HG03064 (cell line): Measurements from ENCODE around the gene SLIT1.

Experiments used
- ATAC-seq: cut with Tn5 transposase; IDR thresholded peaks from one replicate; pipeline ENCODE4 v1.9.1; 2021; ENCODE audit warnings: low read depth; ENCODE audit not compliant: unreplicated experiment

Gene SLIT1

GRCh38 chr10:97012470-97012869 lies 173.3 kb downstream of the SLIT1 start:
- no peak for ATAC-seq

GRCh38 chr10:97011397-97011796 lies 174.4 kb downstream of the SLIT1 start:
- no peak for ATAC-seq

GRCh38 chr10:97010695-97011206 lies 175.0 kb downstream of the SLIT1 start:
- no peak for ATAC-seq

DNA sequence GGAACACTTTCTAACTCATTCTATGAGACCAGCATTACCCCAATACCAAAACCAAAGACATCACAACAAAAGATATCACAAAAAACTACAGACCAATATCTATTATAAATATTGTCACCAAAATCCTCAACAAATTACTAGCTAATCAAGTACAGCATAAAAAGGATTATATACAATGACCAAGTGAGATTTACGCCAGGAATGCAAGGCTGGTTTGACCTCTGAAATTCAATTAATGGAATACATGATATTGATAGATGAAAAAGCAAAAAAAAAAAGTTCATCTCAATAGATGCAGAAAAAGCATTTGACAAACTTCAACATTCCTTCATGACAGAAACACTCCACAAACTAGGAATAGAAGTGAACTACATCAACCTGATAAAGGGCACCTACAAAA lies 178.3 kb downstream of the SLIT1 start:
- ATAC-seq, result no peak

DNA sequence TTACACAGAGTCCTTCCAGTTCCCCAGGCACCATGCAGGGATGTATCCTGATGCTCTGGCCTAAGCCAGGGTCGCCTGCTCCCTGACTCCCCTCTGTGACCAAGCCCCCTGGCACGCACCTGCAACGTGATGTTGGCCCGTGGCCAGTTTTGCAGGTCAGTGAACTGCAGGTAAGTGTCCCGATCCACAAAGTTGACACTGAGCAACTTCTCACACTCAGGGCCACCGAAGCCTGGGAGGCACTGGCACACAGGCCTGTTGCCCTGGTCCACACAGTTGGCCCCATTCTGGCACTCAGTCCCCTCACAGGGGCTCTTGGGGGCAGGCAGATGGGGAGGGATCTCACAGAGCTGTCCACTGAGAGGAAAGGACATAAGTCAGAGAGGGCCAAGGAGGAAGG lies 179.4 kb downstream of the SLIT1 start:
- ATAC-seq, result no peak

DNA sequence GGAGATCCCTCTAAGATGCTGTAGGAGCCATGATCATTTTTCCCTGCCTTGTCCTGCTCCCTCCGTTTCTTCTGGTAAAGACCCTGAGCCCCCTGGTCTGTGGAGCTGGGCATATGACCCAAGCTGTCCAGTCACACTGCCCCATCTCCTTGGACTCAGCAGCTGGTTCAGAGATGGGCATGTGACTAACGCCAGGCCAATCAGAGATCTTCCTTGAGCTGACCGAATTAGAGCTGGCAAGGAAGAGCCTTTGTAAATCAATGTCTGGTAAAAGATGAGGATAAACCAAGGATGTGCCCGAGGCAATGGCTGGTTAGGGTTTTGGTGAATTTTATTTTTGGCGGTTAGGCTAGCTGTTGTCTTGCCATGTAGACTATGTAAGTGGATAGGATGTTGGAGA lies 180.4 kb downstream of the SLIT1 start:
- no peak for ATAC-seq

GRCh38 chr10:97004591-97004990 lies 181.2 kb downstream of the SLIT1 start:
- no peak for ATAC-seq

GRCh38 chr10:97003804-97004201 lies 182.0 kb downstream of the SLIT1 start:
- ATAC-seq, result no peak

DNA sequence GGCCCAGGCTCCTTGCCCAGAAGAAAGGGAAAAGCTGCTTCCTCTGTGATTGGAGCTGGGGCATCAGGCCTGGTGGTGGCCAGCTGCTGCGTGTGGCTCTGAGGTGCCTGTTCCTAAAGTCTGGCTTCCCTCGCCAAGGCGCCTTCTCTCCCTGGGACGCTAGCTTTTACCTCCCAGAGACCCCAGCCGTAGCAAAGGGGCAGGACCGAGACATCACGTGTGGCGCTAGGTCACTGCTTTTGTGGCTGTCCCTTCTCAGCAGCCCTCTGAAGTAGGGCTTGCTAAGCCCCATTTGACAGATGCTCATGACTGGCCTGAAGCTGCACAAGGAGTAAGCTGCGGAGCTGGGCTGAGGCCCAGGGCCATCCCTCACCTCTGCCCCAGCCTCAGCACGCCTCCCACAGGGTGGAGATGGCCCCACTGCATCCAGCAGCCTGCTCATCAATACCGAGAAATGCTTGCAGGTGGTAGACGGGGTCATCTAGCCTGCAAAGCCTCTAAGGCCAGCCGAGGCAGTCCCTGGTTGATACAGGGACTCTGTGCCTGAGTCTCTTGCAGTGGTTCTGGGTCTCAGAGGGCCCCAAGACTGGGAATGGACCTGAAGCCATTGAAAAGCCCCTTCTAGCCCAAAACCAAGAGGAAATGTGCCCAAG lies 182.5 kb downstream of the SLIT1 start:
- no peak for ATAC-seq

DNA sequence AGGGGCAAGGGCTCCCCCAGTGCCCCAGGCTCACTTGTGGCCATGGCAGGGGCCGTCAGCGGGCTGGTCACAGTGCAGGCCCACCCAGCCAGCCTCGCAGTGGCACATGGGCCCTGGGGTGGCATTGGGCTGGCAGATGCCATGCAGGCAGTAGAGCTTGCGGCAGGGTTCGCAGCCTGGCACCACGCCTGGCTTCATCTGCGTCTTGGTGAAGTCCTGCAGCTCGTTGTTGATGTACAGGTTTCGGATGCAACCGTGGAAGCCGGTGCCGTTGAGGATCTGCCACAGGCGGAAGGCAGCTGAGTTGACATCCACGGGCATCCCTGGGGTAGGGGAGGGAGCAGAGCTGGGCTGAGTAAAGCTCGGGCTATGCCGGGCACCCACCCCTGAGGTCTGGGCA lies 183.1 kb downstream of the SLIT1 start:
- ATAC-seq, result no peak

- ATAC-seq, result no peak
These were observed 184.4 kb downstream of the SLIT1 start for GRCh38 chr10:97001183-97001991.

- no peak for ATAC-seq
These were observed 185.1 kb downstream of the SLIT1 start for GRCh38 chr10:97000487-97001182.

DNA sequence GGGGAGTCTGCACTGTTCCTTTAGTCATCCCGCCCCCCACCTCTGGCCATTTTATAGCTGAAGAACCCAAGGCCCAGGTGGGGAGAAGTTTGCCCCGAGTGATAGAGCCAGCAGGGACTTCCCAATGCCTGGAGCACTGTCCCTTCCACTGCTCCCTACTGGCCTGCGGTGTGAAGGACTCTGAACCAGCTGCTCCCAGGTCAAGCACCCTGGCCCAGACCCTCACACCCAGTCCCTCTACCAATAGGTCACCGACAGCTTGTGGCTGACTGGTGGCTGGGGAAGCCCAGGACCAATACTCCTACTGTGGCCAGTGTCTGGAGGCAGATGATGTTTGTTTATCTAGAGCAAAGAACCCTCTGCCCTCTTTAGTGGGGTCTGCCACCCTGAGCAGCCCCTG lies 185.8 kb downstream of the SLIT1 start:
- ATAC-seq, result no peak

- no peak for ATAC-seq
These were observed 186.4 kb downstream of the SLIT1 start for GRCh38 chr10:96999337-96999736.

- no peak for ATAC-seq
These were observed 187.3 kb downstream of the SLIT1 start for GRCh38 chr10:96998329-96998888.

DNA sequence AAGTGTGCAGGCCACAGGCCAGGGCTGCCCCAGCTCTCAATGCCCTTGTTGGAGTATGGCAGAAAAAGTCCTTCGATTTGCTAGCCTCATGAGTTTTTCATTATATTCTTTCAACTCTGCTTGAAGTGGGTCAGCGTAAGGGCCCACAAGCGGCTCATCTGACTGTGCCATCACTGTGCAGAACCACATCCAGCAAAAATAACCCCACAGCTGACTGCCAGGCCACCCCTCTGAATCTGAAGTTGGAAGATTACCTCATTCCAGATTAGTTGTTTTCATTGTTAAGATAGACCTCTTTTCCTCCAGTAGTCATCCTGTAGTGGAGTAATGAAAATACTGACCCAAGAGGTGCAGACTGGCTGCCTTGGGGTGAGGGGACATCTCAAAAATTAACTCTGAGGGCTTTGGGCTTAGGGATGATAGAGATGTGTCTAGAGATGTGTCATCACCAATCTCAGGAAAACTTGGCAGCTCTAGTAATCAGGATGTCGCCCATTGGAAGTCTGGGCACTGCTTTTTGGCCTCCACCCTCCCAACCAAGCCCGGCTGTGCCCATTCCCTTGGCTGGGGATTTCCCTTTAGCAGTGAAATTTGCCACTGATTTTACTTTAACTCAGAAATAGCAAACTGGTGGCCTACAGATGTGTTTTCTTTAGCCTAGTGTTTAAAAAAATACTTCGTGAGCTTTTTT lies 189.3 kb downstream of the SLIT1 start:
- ATAC-seq, result no peak

GRCh38 chr10:96995851-96996250 lies 189.9 kb downstream of the SLIT1 start:
- ATAC-seq, result no peak

DNA sequence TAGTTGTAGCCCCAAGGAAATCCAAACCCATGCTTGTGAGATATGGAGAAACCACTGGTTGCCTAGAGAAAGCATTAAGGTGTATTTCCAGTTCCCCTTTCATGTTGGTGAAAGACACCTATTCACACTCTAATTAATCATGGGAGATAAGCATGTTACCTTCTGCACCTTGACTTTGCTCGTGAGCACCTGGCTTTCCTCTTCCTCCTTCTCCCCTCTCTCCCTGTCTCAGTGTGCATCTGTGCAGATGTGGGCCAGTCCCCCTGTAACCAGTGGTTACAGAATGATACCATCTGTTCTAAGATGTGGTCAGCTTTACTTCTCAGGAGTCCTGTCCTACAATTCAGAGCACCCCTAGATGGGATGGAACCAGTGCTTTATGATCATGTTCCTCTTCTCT lies 193.0 kb downstream of the SLIT1 start:
- no peak for ATAC-seq

- no peak for ATAC-seq
These were observed 194.4 kb downstream of the SLIT1 start for GRCh38 chr10:96991313-96991841.

GRCh38 chr10:96988426-96988825 lies 197.3 kb downstream of the SLIT1 start:
- ATAC-seq, result no peak
